ENCODE data around the gene PRDM16. TPM values are rescaled to one million over a fixed set of nuclear protein-coding genes. Genes with fewer than 3 reads are reported as not detected.

Gene PRDM16
- total RNA-seq, 1 experiment from 2014 or later, result 0.17 TPM

DNA sequence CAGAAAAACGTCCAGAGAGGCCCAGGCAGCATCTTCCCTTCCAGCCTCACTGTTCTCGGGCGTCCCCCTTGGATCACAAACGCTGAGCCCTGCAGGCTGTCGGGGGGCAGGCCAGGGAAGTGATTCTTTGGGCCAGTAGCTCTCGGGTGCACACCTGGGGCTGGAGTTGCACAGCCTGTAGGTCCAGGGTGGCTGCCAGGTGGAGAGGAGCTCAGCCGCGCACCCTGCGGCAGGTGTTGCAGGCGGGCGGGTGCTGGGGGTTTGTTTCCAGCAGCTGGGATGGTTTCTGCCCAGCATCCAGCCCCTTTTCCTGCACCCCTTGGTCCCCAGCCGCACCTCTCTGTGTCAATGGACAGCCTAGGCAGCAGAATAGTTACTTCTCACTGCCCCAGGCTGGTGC lies 15.7 kb downstream of the PRDM16 start:
- H3K9me3 Mint-ChIP-seq, result no peaks in the 10 kb centered on the region
- H4K8ac ChIP-seq (replicated peaks; ENCODE audit: insufficient read length, low read depth, low read length), result no peak overlapping the region
- no peak for DNase-seq

More for the DNA sequence above, 15.7 kb downstream of the PRDM16 start:
- peaks cover 0 to 3% of the 10 kb centered on the region in 2 experiments; a peak in 1 of 4 replicates for H3K4me1 Mint-ChIP-seq
- no peaks in the 10 kb centered on the region for H3K79me1 ChIP-seq (ENCODE audit: insufficient read depth, low read depth, low read length, poor library complexity, severe bottlenecking)
- no peak overlapping the region for H3K4ac ChIP-seq (ENCODE audit: low read depth, low read length)
- no peak overlapping the region for H4K91ac ChIP-seq (ENCODE audit: insufficient read length, low read depth, low read length)
- no peaks in the 10 kb centered on the region for H3K23me2 ChIP-seq (ENCODE audit: insufficient read length, low read depth, low read length, poor library complexity, severe bottlenecking)
- no peaks in the 10 kb centered on the region for H3K79me2 ChIP-seq (ENCODE audit: insufficient read depth, low read length)
- H3K23ac ChIP-seq (ENCODE audit: insufficient read length, low read depth, low read length), result no peak overlapping the region
- no peak overlapping the region for H3K4me2 ChIP-seq (ENCODE audit: insufficient read depth, insufficient read length, low read length)
- no CpG with 5 or more reads among the region's 12 CpGs for WGBS (ENCODE audit: extremely low coverage, insufficient read length, low lambda C conversion rate)
- H3K27me3 Mint-ChIP-seq (ENCODE audit: low read depth), result no peaks in the 10 kb centered on the region; the same call in none of the 2 replicates
- H2AK5ac ChIP-seq (ENCODE audit: insufficient read length, low read length), result no peak overlapping the region
- no peak overlapping the region for H3K56ac ChIP-seq (ENCODE audit: insufficient read length, low read depth, low read length)
- no peak overlapping the region for H3K4me3 Mint-ChIP-seq
- no peak overlapping the region for H3K9ac ChIP-seq (ENCODE audit: extremely low read depth, insufficient read length, low read length)
- no peak overlapping the region for H3K27ac ChIP-seq (ENCODE audit: insufficient read length, low read depth, low read length)
- no peaks in the 10 kb centered on the region for H3K4me1 ChIP-seq (ENCODE audit: insufficient read depth, low read length)
- no peak overlapping the region for H3T11ph ChIP-seq (ENCODE audit: low read length)
- H2BK120ac ChIP-seq (ENCODE audit: low read depth, low read length, poor library complexity, severe bottlenecking), result no peak overlapping the region
- H4K20me1 ChIP-seq (ENCODE audit: control insufficient read depth, insufficient read depth, insufficient read length), result no peaks in the 10 kb centered on the region
- H2BK15ac ChIP-seq (ENCODE audit: low read depth, low read length), result no peak overlapping the region
- TF ChIP-seq, protein P1, sequence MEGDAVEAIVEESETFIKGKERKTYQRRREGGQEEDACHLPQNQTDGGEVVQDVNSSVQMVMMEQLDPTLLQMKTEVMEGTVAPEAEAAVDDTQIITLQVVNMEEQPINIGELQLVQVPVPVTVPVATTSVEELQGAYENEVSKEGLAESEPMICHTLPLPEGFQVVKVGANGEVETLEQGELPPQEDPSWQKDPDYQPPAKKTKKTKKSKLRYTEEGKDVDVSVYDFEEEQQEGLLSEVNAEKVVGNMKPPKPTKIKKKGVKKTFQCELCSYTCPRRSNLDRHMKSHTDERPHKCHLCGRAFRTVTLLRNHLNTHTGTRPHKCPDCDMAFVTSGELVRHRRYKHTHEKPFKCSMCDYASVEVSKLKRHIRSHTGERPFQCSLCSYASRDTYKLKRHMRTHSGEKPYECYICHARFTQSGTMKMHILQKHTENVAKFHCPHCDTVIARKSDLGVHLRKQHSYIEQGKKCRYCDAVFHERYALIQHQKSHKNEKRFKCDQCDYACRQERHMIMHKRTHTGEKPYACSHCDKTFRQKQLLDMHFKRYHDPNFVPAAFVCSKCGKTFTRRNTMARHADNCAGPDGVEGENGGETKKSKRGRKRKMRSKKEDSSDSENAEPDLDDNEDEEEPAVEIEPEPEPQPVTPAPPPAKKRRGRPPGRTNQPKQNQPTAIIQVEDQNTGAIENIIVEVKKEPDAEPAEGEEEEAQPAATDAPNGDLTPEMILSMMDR (conservative IDR thresholded peaks at IDR 0.05), result no peak
- no peak overlapping the region for H4K5ac ChIP-seq (ENCODE audit: insufficient read length, low read depth, low read length)
- H2BK5ac ChIP-seq (ENCODE audit: insufficient read length, low read length), result no peak overlapping the region
- H3K18ac ChIP-seq (ENCODE audit: insufficient read length, low read depth, low read length), result no peak overlapping the region
- H2AFZ ChIP-seq (ENCODE audit: low read length), result no peak overlapping the region
- no peak overlapping the region for H2BK12ac ChIP-seq (ENCODE audit: insufficient read length, low read depth, low read length)
- H3K9me3 ChIP-seq (ENCODE audit: control insufficient read depth, low read depth, low read length), result no peaks in the 10 kb centered on the region
- H3K36me3 Mint-ChIP-seq (ENCODE audit: insufficient read depth in 1 of 3, low read depth in 3 of 3), result no peaks in the 10 kb centered on the region
- H2BK20ac ChIP-seq (ENCODE audit: low read depth, low read length, poor library complexity, severe bottlenecking), result no peak overlapping the region
- no peak overlapping the region for H3K14ac ChIP-seq (ENCODE audit: insufficient read depth, low read length)
- no peaks in the 10 kb centered on the region for H3K27me3 ChIP-seq (ENCODE audit: insufficient read depth, low read length)
- H3K27ac Mint-ChIP-seq, result no peak overlapping the region

Data from H9 (cell line).